ENCODE results near the gene GOLGA7B.

Gene GOLGA7B

GRCh38 chr10:97849687-97850402, at the start of gene GOLGA7B:
Gene GOLGA7B (plus strand): TSS chr10:97849843. CDS start chr10:97850304, 461 bp downstream.
- peak in 2 of 3 experiments; percentile 27 to 55 for DNase-seq (ENCODE audit: low read depth in 3 of 3)

- no peak for DNase-seq (ENCODE audit: low read depth in 3 of 3)
Observed at GRCh38 chr10:97800474-97800873, 49.2 kb upstream of the GOLGA7B start.

- DNase-seq (ENCODE audit: low read depth in 3 of 3) = no peak
Observed at GRCh38 chr10:97801422-97801821, 48.2 kb upstream of the GOLGA7B start.

GRCh38 chr10:97805096-97805884, 44.4 kb upstream of the GOLGA7B start:
- DNase-seq (ENCODE audit: low read depth in 3 of 3) = no peak

DNA sequence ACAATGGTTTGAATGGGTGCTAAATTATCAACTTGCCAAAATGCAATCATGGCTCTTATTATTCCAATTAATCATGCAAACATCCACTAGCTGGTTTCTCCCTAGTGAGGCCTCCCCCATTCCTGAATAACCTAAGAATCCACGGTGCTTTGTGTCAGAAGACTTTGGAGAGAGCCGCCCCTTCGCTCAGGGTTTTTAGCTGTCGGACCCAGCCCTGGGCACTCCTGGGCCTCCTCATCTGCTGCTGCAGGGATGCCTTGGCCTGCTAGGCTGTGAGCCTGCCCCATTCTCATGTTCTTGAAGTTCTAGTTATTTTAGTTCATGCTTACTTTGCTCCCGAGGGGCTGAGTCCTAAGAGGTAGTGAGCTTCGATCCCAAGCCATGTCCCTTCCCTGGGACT, 43.7 kb upstream of the GOLGA7B start:
- no peak for DNase-seq (ENCODE audit: low read depth in 3 of 3)

GRCh38 chr10:97810446-97810845, 39.2 kb upstream of the GOLGA7B start:
- no peak for DNase-seq (ENCODE audit: low read depth in 3 of 3)

GRCh38 chr10:97811958-97812357, 37.7 kb upstream of the GOLGA7B start:
- no peak for DNase-seq (ENCODE audit: low read depth in 3 of 3)

GRCh38 chr10:97812696-97813095, 36.9 kb upstream of the GOLGA7B start:
- no peak for DNase-seq (ENCODE audit: low read depth in 3 of 3)

- no peak for DNase-seq (ENCODE audit: low read depth in 3 of 3)
Observed at GRCh38 chr10:97813311-97813710, 36.3 kb upstream of the GOLGA7B start.

DNA sequence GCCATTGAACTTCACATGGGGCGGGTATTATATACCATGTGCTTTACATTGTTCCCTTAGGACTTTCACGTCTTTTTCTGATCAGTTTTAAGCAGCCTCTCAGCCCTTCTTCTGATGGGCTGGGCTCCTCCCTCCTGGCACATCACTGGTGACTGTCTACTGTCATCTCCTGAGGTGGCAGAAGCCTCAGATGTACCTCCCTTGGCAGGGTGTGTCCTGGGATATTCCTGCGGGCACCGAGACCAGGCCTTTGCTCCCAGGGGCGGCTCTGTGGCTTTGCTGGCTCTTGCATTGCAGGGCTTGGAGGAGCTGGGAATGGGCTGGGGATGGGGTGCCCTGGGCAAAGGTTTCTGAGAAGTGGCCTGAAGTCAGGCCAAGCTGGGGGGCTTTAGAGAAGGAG, 34.6 kb upstream of the GOLGA7B start:
- DNase-seq (ENCODE audit: low read depth in 3 of 3) = no peak

- DNase-seq (ENCODE audit: low read depth in 3 of 3) = no peak
Observed at GRCh38 chr10:97816609-97817008, 33.0 kb upstream of the GOLGA7B start.

GRCh38 chr10:97818572-97818971, 31.1 kb upstream of the GOLGA7B start:
- DNase-seq (ENCODE audit: low read depth in 3 of 3) = no peak

- DNase-seq (ENCODE audit: low read depth in 3 of 3) = no peak
Observed at GRCh38 chr10:97820096-97820704, 29.4 kb upstream of the GOLGA7B start.

GRCh38 chr10:97821308-97822038, 28.2 kb upstream of the GOLGA7B start:
- no peak for DNase-seq (ENCODE audit: low read depth in 3 of 3)

GRCh38 chr10:97822261-97822687, 27.4 kb upstream of the GOLGA7B start:
- no peak for DNase-seq (ENCODE audit: low read depth in 3 of 3)

- no peak for DNase-seq (ENCODE audit: low read depth in 3 of 3)
Observed at GRCh38 chr10:97823734-97824133, 25.9 kb upstream of the GOLGA7B start.

GRCh38 chr10:97825020-97825760, 24.5 kb upstream of the GOLGA7B start:
- DNase-seq (ENCODE audit: low read depth in 3 of 3) = no peak

DNA sequence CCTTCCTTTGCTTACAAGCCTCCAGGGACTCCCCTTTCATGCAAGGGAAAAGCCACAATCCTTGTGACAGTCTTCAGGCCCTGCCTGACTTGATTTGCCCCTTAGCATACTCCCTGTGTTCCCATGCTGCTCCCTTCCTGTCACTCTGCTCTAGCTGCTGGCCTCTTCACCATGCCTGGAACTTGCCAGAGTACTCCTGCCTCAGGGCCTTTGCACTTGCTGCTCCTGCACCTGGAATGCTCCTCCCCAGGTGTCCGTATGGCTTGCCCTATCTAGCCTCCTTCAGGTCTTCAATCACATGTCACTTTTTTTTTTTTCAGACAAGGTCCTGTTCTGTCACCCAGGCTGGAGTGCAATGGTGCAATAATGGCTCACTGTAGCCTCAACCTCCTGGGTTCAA, 22.8 kb upstream of the GOLGA7B start:
- no peak for DNase-seq (ENCODE audit: low read depth in 3 of 3)

- no peak for DNase-seq (ENCODE audit: low read depth in 3 of 3)
Observed at GRCh38 chr10:97827702-97828291, 21.8 kb upstream of the GOLGA7B start.

GRCh38 chr10:97828721-97829120, 20.9 kb upstream of the GOLGA7B start:
- no peak for DNase-seq (ENCODE audit: low read depth in 3 of 3)

DNA sequence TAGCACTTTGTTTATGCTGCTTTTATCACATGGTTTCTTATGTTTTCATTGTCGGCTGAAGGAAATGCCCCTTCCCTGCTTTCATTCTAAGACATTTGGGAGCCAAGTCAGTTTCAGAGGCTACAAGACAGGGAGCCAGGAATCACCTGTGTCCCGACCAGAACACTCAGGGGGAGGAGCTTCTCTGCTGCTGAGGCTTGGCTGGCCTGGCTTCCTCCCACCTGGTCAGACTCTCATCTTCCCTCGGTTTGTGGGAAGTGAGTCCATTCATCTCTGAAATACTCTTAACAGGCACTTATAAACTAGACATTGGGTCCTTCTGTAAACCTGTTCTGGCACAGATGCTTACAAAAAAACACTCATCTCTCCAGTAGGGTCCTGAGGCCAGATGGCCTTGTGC, 19.6 kb upstream of the GOLGA7B start:
- DNase-seq (ENCODE audit: low read depth in 3 of 3) = no peak
